ENCODE results near the gene SLC5A7.

Gene SLC5A7

GRCh38 chr2:108029496-108029895 lies 43.2 kb downstream of the SLC5A7 start:
- no peak for FAIRE-seq
- no peak for TF ChIP-seq POLR2A (IDR thresholded peaks at IDR 0.05; ENCODE audit: low read depth, low read length)

GRCh38 chr2:108029912-108030311 lies 43.6 kb downstream of the SLC5A7 start:
- FAIRE-seq (no peak), DNase-seq (ENCODE audit: insufficient read length, low spot score) (no peak)
- no peak for TF ChIP-seq POLR2A (IDR thresholded peaks at IDR 0.05; ENCODE audit: low read depth, low read length)

More at GRCh38 chr2:108029496-108029895, 43.2 kb downstream of the SLC5A7 start:
- no peak for DNase-seq (ENCODE audit: insufficient read length, low spot score)

GRCh38 chr2:108031471-108031941 lies 45.2 kb downstream of the SLC5A7 start:
- DNase-seq (ENCODE audit: insufficient read length, low spot score): no peak
- TF ChIP-seq POLR2A (IDR thresholded peaks at IDR 0.05; ENCODE audit: low read depth, low read length): no peak
- FAIRE-seq: no peak

GRCh38 chr2:108034843-108035242 lies 48.5 kb downstream of the SLC5A7 start:
- DNase-seq (ENCODE audit: insufficient read length, low spot score): no peak
- no peak for TF ChIP-seq POLR2A (IDR thresholded peaks at IDR 0.05; ENCODE audit: low read depth, low read length)

GRCh38 chr2:108048752-108049151 lies 62.4 kb downstream of the SLC5A7 start:
- DNase-seq (ENCODE audit: insufficient read length, low spot score) (no peak), FAIRE-seq (no peak)
- no peak for TF ChIP-seq POLR2A (IDR thresholded peaks at IDR 0.05; ENCODE audit: low read depth, low read length)

More at GRCh38 chr2:108034843-108035242, 48.5 kb downstream of the SLC5A7 start:
- FAIRE-seq: no peak

- no peak for TF ChIP-seq POLR2A (IDR thresholded peaks at IDR 0.05; ENCODE audit: low read depth, low read length)
- no peak for DNase-seq (ENCODE audit: insufficient read length, low spot score)
- FAIRE-seq: no peak
Observed at GRCh38 chr2:108058576-108059137, 72.3 kb downstream of the SLC5A7 start.

GRCh38 chr2:108061439-108062042 lies 75.2 kb downstream of the SLC5A7 start:
- FAIRE-seq: no peak
- DNase-seq (ENCODE audit: insufficient read length, low spot score): no peak
- TF ChIP-seq POLR2A (IDR thresholded peaks at IDR 0.05; ENCODE audit: low read depth, low read length): no peak

Data from H54 (cell line).